HepG2 (cell line): ENCODE data around the gene LCLAT1. TPM values are rescaled to one million over a fixed set of nuclear protein-coding genes. Genes with fewer than 3 reads are reported as not detected.
A peak's percentile ranks its signal among the peaks of the same experiment; 100 is the strongest.

Source experiments
- DNMT1 ChIP-seq: sonication (generic); formaldehyde crosslinking; IDR thresholded peaks from 2 replicates; pipeline ENCODE4 v1.5.1; 2020; ENCODE audit warnings: mild to moderate bottlenecking, missing genetic modification reagents
- ELF3 ChIP-seq: IDR thresholded peaks from 2 replicates; pipeline ENCODE4 v1.6.1; 2016; ENCODE audit warnings: missing genetic modification reagents, missing compliant biosample characterization
- FOXA1 ChIP-seq, 2 experiments: fragments of 450-650 bp in 1 of 2; sonication (generic) in 1 of 2; formaldehyde crosslinking in 1 of 2; IDR thresholded peaks; 2 replicates each; pipeline versions ENCODE4 v1.4.0 to v1.6.1; 2016 to 2020; ENCODE audit warnings: missing genetic modification reagents in 1 of 2
- FOXK1 ChIP-seq: sonication (generic); formaldehyde crosslinking; IDR thresholded peaks from 2 replicates; pipeline ENCODE4 v1.4.0; 2020; ENCODE audit warnings: low read depth, missing genetic modification reagents, borderline replicate concordance
- KDM1A ChIP-seq: IDR thresholded peaks from 2 replicates; pipeline ENCODE4 v1.6.1; 2016; ENCODE audit warnings: missing compliant biosample characterization
- MBNL3 ChIP-seq: fragments of 250-450 bp; sonication (Bioruptor Pico); conservative IDR thresholded peaks from 2 replicates; pipeline ENCODE4 v1.8.0; 2022; ENCODE audit warnings: mild to moderate bottlenecking, inconsistent platforms
- NBN ChIP-seq: fragments of 450-650 bp; conservative IDR thresholded peaks from 2 replicates; pipeline ENCODE4 v1.6.1; 2017
- PHF20 ChIP-seq: sonication (generic); formaldehyde crosslinking; IDR thresholded peaks from 2 replicates; pipeline ENCODE4 v1.5.0; 2020; ENCODE audit warnings: mild to moderate bottlenecking, missing genetic modification reagents
- SALL1 ChIP-seq: sonication (generic); formaldehyde crosslinking; IDR thresholded peaks from 2 replicates; pipeline ENCODE4 v1.8.0; 2022; ENCODE audit warnings: mild to moderate bottlenecking, missing genetic modification reagents
- SIX1 ChIP-seq: sonication (generic); formaldehyde crosslinking; IDR thresholded peaks from 2 replicates; pipeline ENCODE4 v1.4.0; 2020; ENCODE audit warnings: missing genetic modification reagents, borderline replicate concordance
- SMC3 ChIP-seq: IDR thresholded peaks from 2 replicates; pipeline ENCODE4 v1.6.1; 2011; ENCODE audit warnings: low read length, improper control_type of control experiment
- SUZ12 ChIP-seq: fragments of 150-350 bp; IDR thresholded peaks from 2 replicates; pipeline ENCODE4 v1.6.1; 2014; ENCODE audit warnings: low read depth, low read length
- TCF7L2 ChIP-seq: IDR thresholded peaks from 2 replicates; pipeline ENCODE4 v1.6.1; 2011; ENCODE audit warnings: mild to moderate bottlenecking, low read depth, low read length, moderate library complexity
- TMF1 ChIP-seq: sonication (generic); formaldehyde crosslinking; IDR thresholded peaks from 2 replicates; pipeline ENCODE4 v1.8.1; 2022; ENCODE audit warnings: low read depth, missing genetic modification reagents
- ZNF20 ChIP-seq: sonication (generic); formaldehyde crosslinking; IDR thresholded peaks from 2 replicates; pipeline ENCODE4 v1.4.0; 2020; ENCODE audit warnings: mild to moderate bottlenecking, moderate library complexity, missing genetic modification reagents
- ZNF225 ChIP-seq: sonication (generic); formaldehyde crosslinking; IDR thresholded peaks from 2 replicates; pipeline ENCODE4 v1.4.0; 2020; ENCODE audit warnings: mild to moderate bottlenecking, missing genetic modification reagents
- ZNF263 ChIP-seq: sonication (generic); formaldehyde crosslinking; IDR thresholded peaks from 2 replicates; pipeline ENCODE4 v1.4.0; 2020; ENCODE audit warnings: missing genetic modification reagents
- ZNF550 ChIP-seq: sonication (generic); formaldehyde crosslinking; IDR thresholded peaks from 2 replicates; pipeline ENCODE4 v1.4.0; 2020; ENCODE audit warnings: mild to moderate bottlenecking, missing genetic modification reagents, borderline replicate concordance
- ZNF563 ChIP-seq: sonication (generic); formaldehyde crosslinking; IDR thresholded peaks from 2 replicates; pipeline ENCODE4 v1.8.0; 2022; ENCODE audit warnings: mild to moderate bottlenecking, moderate library complexity, missing genetic modification reagents
- ZNF616 ChIP-seq: sonication (generic); formaldehyde crosslinking; IDR thresholded peaks from 2 replicates; pipeline ENCODE4 v1.5.0; 2020; ENCODE audit warnings: low read depth, mild to moderate bottlenecking, missing genetic modification reagents
- ZNF781 ChIP-seq: sonication (generic); formaldehyde crosslinking; IDR thresholded peaks from 2 replicates; pipeline ENCODE4 v1.5.1; 2020; ENCODE audit warnings: borderline replicate concordance, mild to moderate bottlenecking, missing genetic modification reagents; ENCODE audit errors: not compliant biosample characterization
- ZNF891 ChIP-seq: sonication (generic); formaldehyde crosslinking; IDR thresholded peaks from 2 replicates; pipeline ENCODE4 v1.5.0; 2020; ENCODE audit warnings: mild to moderate bottlenecking, missing genetic modification reagents
- polyA plus RNA-seq, 8 experiments: library from polyadenylated mRNA; depleted of rRNA in 3 of 8; stranded (reverse) in 7 of 8; unstranded in 1 of 8; fragments of >200 nt; fragmentation: Illumina TruSeq in 4 of 8; extraction: Trizol in 4 of 8; gene quantifications; 2 replicates each; pipeline versions ENCODE4 v1.2.1 to v1.2.3, GENCODE V29; 2011 to 2016; ENCODE audit warnings: low read depth in 4 of 8, missing spikeins in 1 of 8, mixed read lengths in 1 of 8; ENCODE audit not compliant: insufficient read depth in 1 of 8
- total RNA-seq, 5 experiments: library from RNA; depleted of rRNA; stranded (reverse); fragments of >200 nt; fragmentation: Illumina TruSeq; extraction: Trizol; gene quantifications; 2 replicates each; pipeline ENCODE4 v1.2.3, GENCODE V29; 2016; ENCODE audit warnings: low read depth in 1 of 5
- TF ChIP-seq, protein P1 (sequence below): sonication (generic); formaldehyde crosslinking; IDR thresholded peaks from 2 replicates; pipeline ENCODE4 v1.5.1; 2020; ENCODE audit warnings: missing genetic modification reagents, mild to moderate bottlenecking, borderline replicate concordance
- TF ChIP-seq, protein P2 (sequence below): sonication (generic); formaldehyde crosslinking; IDR thresholded peaks from 2 replicates; pipeline ENCODE4 v1.8.1; 2023; ENCODE audit warnings: missing genetic modification reagents, mild to moderate bottlenecking, borderline replicate concordance
- TF ChIP-seq, protein P3 (sequence below): sonication (generic); formaldehyde crosslinking; IDR thresholded peaks from 2 replicates; pipeline ENCODE4 v1.4.0; 2020; ENCODE audit warnings: mild to moderate bottlenecking, missing genetic modification reagents
- TF ChIP-seq, protein P4 (sequence below): sonication (generic); formaldehyde crosslinking; IDR thresholded peaks from 2 replicates; pipeline ENCODE4 v1.4.0; 2020; ENCODE audit warnings: missing genetic modification reagents, low read depth, mild to moderate bottlenecking, borderline replicate concordance
- TF ChIP-seq, protein P5 (sequence below): sonication (generic); formaldehyde crosslinking; IDR thresholded peaks from 2 replicates; pipeline ENCODE4 v1.4.0; 2020; ENCODE audit warnings: missing genetic modification reagents, borderline replicate concordance

The LCLAT1 gene
- total and polyA plus RNA-seq, 2 of the 13 experiments (the other 11 are each of a cell fraction or from before 2014, with no cell fraction given), result 18.0 to 28.0 TPM

DNA sequence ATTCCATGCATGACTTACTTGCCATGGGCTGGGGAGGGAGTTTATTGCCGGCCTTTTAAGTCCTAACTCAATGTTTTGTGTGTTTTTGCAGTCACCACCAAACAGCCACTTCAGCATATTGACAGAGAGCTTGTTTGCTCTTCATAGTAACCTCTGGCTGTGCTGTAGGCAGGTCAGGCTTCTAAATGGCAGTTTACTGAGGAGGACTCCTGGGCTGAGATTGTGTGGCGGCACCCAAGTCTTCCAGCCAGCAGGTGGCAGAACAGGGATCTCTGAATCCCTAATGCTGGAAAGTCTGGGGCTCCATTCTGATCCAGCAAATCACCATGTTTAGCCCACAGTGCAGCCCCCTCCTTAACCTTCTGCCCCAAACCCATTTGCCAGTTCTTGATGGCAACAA lies 239.0 kb downstream of the LCLAT1 start (continued):
- TF ChIP-seq FOXK1 (CRISPR knock-in tag) (no peak), DNMT1 (CRISPR knock-in tag) (no peak), FOXA1 (IDR thresholded peaks at IDR 0.05) (no peak), FOXA1 (CRISPR knock-in tag; IDR thresholded peaks at IDR 0.05) (peak; percentile 60), ZNF891 (CRISPR knock-in tag) (no peak), NBN (no peak), ZNF616 (no peak), ZNF781 (CRISPR knock-in tag) (no peak), TCF7L2 (no peak), ZNF20 (CRISPR knock-in tag) (no peak), MBNL3 (CRISPR knock-in tag) (no peak), PHF20 (CRISPR knock-in tag) (no peak), SUZ12 (no peak), KDM1A (CRISPR knock-in tag) (no peak), TMF1 (CRISPR knock-in tag) (no peak), SIX1 (CRISPR knock-in tag) (no peak), SALL1 (CRISPR knock-in tag) (peak; percentile 47; the same call in 1 of the 2 replicates), ZNF263 (CRISPR knock-in tag) (peak; percentile 83), ZNF550 (CRISPR knock-in tag) (no peak), ELF3 (CRISPR knock-in tag) (no peak), ZNF563 (CRISPR knock-in tag) (no peak), SMC3 (peak; percentile 69), ZNF225 (CRISPR knock-in tag) (no peak)
- TF ChIP-seq, protein P1, sequence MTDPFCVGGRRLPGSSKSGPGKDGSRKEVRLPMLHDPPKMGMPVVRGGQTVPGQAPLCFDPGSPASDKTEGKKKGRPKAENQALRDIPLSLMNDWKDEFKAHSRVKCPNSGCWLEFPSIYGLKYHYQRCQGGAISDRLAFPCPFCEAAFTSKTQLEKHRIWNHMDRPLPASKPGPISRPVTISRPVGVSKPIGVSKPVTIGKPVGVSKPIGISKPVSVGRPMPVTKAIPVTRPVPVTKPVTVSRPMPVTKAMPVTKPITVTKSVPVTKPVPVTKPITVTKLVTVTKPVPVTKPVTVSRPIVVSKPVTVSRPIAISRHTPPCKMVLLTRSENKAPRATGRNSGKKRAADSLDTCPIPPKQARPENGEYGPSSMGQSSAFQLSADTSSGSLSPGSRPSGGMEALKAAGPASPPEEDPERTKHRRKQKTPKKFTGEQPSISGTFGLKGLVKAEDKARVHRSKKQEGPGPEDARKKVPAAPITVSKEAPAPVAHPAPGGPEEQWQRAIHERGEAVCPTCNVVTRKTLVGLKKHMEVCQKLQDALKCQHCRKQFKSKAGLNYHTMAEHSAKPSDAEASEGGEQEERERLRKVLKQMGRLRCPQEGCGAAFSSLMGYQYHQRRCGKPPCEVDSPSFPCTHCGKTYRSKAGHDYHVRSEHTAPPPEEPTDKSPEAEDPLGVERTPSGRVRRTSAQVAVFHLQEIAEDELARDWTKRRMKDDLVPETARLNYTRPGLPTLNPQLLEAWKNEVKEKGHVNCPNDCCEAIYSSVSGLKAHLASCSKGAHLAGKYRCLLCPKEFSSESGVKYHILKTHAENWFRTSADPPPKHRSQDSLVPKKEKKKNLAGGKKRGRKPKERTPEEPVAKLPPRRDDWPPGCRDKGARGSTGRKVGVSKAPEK, result no peak
- TF ChIP-seq, protein P2, sequence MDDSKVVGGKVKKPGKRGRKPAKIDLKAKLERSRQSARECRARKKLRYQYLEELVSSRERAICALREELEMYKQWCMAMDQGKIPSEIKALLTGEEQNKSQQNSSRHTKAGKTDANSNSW (CRISPR knock-in tag), result no peak
- TF ChIP-seq, protein P3, sequence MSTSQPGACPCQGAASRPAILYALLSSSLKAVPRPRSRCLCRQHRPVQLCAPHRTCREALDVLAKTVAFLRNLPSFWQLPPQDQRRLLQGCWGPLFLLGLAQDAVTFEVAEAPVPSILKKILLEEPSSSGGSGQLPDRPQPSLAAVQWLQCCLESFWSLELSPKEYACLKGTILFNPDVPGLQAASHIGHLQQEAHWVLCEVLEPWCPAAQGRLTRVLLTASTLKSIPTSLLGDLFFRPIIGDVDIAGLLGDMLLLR, result no peak
- TF ChIP-seq, protein P4, sequence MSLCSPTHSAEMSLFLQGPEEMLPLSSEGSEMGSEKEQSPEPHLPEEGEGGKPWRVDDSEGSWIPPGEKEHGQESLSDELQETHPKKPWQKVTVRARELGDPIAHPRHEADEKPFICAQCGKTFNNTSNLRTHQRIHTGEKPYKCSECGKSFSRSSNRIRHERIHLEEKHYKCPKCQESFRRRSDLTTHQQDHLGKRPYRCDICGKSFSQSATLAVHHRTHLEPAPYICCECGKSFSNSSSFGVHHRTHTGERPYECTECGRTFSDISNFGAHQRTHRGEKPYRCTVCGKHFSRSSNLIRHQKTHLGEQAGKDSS (CRISPR knock-in tag), result no peak
- TF ChIP-seq, protein P5, sequence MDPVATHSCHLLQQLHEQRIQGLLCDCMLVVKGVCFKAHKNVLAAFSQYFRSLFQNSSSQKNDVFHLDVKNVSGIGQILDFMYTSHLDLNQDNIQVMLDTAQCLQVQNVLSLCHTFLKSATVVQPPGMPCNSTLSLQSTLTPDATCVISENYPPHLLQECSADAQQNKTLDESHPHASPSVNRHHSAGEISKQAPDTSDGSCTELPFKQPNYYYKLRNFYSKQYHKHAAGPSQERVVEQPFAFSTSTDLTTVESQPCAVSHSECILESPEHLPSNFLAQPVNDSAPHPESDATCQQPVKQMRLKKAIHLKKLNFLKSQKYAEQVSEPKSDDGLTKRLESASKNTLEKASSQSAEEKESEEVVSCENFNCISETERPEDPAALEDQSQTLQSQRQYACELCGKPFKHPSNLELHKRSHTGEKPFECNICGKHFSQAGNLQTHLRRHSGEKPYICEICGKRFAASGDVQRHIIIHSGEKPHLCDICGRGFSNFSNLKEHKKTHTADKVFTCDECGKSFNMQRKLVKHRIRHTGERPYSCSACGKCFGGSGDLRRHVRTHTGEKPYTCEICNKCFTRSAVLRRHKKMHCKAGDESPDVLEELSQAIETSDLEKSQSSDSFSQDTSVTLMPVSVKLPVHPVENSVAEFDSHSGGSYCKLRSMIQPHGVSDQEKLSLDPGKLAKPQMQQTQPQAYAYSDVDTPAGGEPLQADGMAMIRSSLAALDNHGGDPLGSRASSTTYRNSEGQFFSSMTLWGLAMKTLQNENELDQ (CRISPR knock-in tag), result no peak
